Urinary bladder (tissue), 4 donors: ENCODE data around the gene VWCE. TPM values are rescaled to one million over a fixed set of nuclear protein-coding genes. Genes with fewer than 3 reads are reported as not detected.

Experiments used
- DNase-seq: peaks from one replicate; pipeline ENCODE4 v3.0.0-alpha.2; 2015; ENCODE audit errors: extremely low spot score
- H3K27ac ChIP-seq: one replicate; pipeline ENCODE4 v1.5.1; 2013; ENCODE audit warnings: low read depth, mild to moderate bottlenecking, moderate library complexity
- H3K36me3 ChIP-seq: one replicate; pipeline ENCODE4 v1.6.1; 2013; ENCODE audit warnings: mild to moderate bottlenecking, moderate library complexity; ENCODE audit not compliant: insufficient read depth
- H3K4me1 ChIP-seq: one replicate; pipeline ENCODE4 v1.6.1; 2013; ENCODE audit warnings: mild to moderate bottlenecking, moderate library complexity; ENCODE audit not compliant: insufficient read depth
- H3K4me3 ChIP-seq: one replicate; pipeline ENCODE4 v1.5.1; 2013; ENCODE audit warnings: low read depth, low read length
- WGBS: extraction: QIAGEN DNeasy Blood & Tissue Kit; methylation state at CpG from one replicate; pipeline ENCODE4 v1.1.7; 2013; 5-methylcytosine and 5-hydroxymethylcytosine counted together
- polyA plus RNA-seq: library from polyadenylated mRNA; stranded (reverse); fragments of 200-250 nt; gene quantifications from one replicate; pipeline ENCODE4 v1.2.3, GENCODE V29; 2013
- total RNA-seq: library from RNA; depleted of rRNA; stranded (reverse); fragments of >200 nt; gene quantifications from one replicate; pipeline ENCODE4 v1.2.3, GENCODE V29; 2014
- donor health status: healthy with polysubstance abuse.
- donor health status: healthy.

The VWCE gene
- total and polyA plus RNA-seq, 2 donors, result 0.63 to 0.67 TPM

DNA sequence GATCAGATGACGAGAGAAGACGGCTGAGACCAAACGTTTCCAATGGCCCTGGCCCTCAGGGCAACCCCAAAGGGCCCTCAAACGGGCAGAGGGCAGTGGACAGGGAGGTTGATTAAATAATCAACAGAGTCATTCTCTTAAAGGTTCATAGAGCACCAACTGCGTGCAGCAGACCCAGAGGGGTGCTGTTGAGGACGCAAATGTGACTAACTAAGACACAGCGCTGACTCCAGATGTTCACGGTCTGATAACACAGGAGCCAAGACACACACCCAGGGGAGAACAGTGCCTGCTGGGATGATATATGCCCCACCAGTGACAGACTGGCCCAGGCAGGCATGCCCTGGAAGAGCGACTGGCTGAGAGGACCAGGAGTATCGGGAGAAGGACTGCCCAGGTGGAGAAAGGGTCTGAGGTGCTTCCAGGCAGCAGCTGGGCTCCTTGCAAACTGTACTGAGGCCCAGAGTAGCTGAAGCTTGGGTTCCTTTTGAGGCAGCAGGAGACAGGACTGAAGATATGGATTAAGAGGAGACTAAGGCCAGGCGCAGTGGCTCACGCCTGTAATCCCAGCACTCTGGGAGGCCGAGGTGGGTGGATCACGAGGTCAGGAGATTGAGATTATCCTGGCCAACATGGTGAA, 7.7 kb downstream of the VWCE start:
- H3K36me3 ChIP-seq, result no peaks in the 10 kb centered on the region
- no peak overlapping the region for H3K4me3 ChIP-seq
- no peaks in the 10 kb centered on the region for H3K4me1 ChIP-seq
- WGBS, result 87% methylated on average over 14 of the region's 14 CpGs
- no peak overlapping the region for H3K27ac ChIP-seq
- no peak for DNase-seq

DNA sequence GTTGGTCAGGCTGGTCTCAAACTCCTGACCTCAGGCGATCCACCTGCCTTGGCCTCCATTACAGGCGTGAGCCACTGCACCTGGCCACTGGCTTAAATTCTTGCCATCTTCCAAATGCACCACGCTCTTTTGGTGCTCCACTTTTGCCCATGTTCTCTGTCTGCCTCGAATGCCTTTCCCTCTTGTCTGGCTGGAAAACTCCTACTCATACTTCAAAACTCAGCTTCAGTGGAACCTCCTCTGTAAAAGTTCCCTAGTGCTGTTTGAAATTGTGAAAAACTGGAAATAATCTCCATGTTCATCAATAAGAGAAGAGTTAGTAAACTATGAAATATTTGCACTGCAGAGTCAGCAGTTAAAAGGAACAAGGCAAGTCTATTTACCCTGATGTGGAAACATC, 11.5 kb downstream of the VWCE start:
- 96% methylated on average over 4 of the region's 4 CpGs for WGBS
- no peaks in the 10 kb centered on the region for H3K4me1 ChIP-seq
- DNase-seq, result no peak
- H3K36me3 ChIP-seq, result no peaks in the 10 kb centered on the region
- no peak overlapping the region for H3K27ac ChIP-seq
- H3K4me3 ChIP-seq, result no peak overlapping the region

DNA sequence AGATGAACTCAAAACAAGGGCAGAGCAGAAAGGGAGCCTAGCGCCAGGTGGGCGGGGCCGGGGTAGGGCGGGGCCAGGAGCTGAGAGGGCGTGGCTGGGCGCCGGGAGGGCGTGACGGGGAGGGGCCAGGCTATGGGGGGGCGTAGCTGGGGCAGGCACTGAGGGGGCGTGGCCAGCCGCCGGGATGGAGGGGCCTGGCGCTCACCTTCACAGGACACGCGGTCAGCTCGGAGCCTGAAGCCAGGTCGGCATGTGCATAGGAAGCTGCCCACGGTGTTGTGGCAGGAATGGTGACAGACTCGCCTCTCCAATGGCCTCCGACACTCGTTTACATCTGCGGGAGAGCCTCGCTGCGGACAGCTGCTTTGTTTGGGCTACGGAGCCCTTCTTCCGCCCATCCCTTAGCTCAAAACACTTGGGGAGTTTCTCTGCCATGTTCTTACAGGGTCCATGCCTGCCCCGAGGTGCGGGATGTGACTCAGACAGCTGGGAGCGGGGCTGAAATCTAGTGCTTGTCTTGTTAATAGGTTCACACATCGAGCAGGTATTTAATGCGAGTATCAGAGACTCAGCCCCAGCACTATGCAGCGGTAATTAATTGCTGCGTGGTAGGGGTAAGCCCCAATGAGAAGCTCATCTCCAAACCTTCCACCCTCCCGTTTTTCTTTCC, 13.4 kb downstream of the VWCE start:
- no peak for DNase-seq
- H3K4me3 ChIP-seq, result peak overlapping the region; percentile 2

DNA sequence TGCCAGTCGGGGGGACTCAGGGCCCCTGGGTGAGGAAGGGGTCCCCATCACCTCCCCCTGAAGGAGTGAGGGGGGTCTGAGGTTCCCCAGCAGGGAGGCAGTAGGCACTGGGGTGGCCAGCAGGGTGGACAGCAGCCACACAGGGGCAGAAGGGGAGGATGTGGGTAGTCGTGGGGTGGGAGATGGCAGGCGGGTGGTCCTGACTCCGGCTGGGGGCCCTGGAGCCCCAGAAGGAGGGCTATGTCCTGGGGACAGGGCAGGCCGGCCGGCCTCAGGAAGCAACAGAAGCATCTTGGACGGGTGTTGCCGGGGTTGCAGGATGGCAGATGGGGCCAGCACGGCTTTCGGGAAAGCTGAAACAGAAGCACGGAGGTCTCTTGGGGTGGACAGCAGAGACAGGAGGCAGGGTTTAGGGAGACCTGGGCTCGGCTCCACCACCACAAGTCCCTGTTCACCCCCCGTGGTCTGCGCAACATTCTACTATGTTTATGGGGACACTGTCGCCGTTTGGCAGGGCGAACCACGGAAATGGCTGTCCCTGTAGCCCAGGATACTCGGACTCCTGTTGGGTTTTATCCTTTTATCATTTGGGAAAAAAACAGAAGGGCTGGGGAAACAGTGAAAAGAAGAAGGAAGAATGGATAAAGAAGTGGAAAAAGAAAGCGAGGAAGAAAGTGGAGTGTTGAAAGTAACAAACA, 14.1 kb downstream of the VWCE start:
- H3K36me3 ChIP-seq, result no peaks in the 10 kb centered on the region
- WGBS, result 86% methylated on average over 20 of the region's 20 CpGs
- no peaks in the 10 kb centered on the region for H3K4me1 ChIP-seq
- H3K27ac ChIP-seq, result no peak overlapping the region
- H3K4me3 ChIP-seq, result no peak overlapping the region
- no peak for DNase-seq

More for the DNA sequence above, 13.4 kb downstream of the VWCE start:
- no peaks in the 10 kb centered on the region for H3K4me1 ChIP-seq
- H3K36me3 ChIP-seq, result no peaks in the 10 kb centered on the region
- no peak overlapping the region for H3K27ac ChIP-seq
- WGBS, result 44% methylated on average over 35 of the region's 35 CpGs

DNA sequence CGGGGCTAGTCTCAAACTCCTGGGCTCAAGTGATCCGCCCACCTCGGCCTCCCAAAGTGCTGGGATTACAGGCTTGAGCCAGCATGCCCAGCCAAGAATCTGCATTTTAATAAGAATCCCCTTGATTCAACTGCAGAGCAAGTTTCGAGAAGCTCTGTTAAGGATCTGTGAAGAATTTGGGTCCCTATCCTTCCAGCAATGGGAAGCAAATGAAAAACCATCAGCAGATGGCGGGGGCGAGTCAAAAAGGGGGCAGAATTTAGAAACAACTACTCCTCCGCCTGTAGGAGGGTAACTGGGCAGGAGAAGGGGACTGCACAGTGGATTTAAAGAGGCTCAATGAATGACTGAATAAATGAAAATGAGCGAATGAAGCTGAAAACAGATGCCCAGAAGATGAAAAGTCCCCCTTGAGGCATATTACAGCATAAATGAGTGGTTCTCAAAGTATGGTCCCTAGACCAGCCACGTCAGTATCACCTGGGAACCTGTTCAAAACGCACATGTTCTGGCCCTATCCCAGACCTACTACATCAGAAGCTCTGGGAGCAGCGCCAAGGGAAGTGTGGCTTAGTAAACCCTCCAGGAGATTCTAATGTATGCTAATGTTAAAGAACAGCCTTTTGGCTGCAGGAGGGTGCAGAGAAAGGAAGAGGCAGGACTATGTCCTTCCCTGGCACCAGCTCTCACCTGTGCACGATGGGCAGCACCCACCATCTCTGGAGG, 15.0 kb downstream of the VWCE start:
- no peak overlapping the region for H3K27ac ChIP-seq
- no peak overlapping the region for H3K4me3 ChIP-seq
- H3K4me1 ChIP-seq, result no peaks in the 10 kb centered on the region
- 86% methylated on average over 12 of the region's 12 CpGs for WGBS
- H3K36me3 ChIP-seq, result no peaks in the 10 kb centered on the region
- no peak for DNase-seq

DNA sequence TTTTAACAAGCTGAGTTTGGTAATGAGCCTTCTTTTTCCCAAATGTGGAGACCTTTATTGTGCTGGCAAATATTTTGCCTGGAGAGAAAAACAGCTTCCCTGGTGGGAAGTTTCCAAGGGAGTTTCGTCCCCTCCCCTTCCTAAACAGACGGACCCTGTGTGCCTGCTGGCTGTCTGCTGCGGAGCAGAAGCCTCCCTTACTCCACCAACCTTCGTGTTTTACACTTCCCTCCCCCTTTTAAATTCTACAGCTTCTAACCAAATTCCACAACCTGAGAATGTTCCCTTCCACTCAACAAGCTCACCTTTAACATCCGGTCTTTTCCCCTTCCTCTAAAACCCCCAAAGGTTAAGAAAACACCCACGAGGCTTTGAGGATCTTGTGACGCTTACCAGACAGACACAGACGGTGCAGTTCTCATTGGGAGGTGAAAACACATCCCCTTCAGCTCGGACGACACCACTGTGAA, 17.1 kb downstream of the VWCE start:
- H3K27ac ChIP-seq, result no peak overlapping the region
- no peak for DNase-seq
- H3K4me1 ChIP-seq, result no peaks in the 10 kb centered on the region
- WGBS, result 44% methylated on average over 10 of the region's 10 CpGs
- no peak overlapping the region for H3K4me3 ChIP-seq
- H3K36me3 ChIP-seq, result no peaks in the 10 kb centered on the region

DNA sequence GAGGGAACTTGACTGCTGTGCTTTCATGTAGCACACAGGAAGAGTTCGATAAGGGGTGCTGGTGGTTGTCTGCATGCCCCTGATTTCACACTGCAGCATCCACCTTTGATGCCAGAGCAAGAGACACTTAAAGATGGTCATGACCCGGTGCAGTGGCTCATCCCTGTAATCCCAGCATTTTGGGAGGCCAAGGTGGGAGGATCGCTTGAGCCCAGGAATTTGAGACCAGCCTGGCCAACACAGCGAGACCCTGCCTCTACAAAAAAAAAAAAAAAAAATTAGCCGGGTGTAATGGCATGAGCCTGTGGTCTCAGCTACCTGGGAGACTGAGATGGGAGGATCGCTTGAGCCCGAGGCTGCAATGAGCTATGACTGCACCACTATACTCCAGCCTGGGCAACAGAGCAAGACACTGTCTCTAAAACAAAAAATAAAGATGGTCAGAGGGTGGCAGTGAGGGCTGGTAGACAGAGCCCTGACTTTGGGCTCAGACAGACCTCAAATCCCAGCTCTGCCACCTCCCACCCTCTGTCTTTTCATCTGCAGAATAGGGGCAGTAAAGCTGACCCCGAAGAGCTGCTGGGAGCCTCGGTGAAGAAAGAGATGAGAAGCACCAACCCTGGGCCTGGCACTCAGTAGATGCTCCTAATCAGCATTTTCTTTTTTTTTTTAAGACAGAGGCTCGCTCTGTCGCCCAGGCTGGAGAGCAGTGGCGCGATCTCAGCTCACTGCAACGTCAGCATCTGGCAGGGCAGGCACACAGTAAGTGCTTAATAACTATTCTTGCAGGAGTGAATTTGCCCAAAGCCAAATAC, 17.7 kb downstream of the VWCE start:
- Histone ChIP-seq H3K4me3 (no peak overlapping the region), H3K36me3 (no peaks in the 10 kb centered on the region), H3K27ac (no peak overlapping the region), H3K4me1 (no peaks in the 10 kb centered on the region)
- DNase-seq, result no peak
- WGBS, result 77% methylated on average over 14 of the region's 14 CpGs

DNA sequence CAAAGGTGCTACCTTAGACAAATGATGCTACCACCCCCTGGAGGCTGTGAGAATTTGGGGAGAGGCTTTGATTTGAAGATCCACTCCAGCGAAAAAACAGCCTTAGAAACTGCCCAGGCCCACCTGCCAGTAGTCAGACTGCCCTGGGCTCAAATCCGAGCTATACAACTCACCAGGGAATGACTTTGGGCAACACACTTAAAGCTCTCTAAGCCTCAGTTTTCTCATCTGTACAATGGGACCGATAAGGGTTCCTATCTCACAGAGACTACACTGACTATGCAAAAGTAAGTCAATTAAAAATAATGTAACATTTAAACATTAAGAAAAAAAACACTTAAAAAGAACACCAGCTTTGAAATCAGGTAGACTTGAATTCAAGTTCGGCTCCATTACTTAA, 19.9 kb downstream of the VWCE start:
- Histone ChIP-seq H3K36me3 (no peaks in the 10 kb centered on the region), H3K4me3 (no peak overlapping the region), H3K4me1 (no peaks in the 10 kb centered on the region), H3K27ac (no peak overlapping the region)
- 94% methylated on average over 4 of the region's 4 CpGs for WGBS
- DNase-seq, result no peak

DNA sequence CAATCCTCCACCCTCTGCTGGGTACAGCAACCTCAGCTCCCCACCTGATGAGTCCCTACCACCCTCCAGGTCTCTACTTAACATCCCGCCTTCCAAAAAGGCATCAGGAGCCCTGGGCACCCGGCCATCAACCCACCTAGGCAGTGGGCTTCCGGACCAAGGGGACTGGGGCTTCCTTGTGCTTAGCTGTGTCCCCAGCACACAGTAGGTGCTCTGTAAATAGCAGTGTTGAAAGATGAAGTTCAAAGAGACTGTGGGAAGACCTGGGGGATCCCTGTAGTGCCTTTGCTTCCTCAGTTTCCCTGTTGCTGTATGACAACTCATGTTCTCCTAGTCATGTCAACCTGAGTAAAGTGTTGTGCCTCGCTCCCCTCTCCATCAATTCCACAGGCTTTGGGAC, 21.0 kb downstream of the VWCE start:
- no peaks in the 10 kb centered on the region for H3K36me3 ChIP-seq
- no peak overlapping the region for H3K4me3 ChIP-seq
- DNase-seq, result no peak
- no peak overlapping the region for H3K27ac ChIP-seq
- no peaks in the 10 kb centered on the region for H3K4me1 ChIP-seq
- WGBS, result 97% methylated on average over 4 of the region's 4 CpGs

DNA sequence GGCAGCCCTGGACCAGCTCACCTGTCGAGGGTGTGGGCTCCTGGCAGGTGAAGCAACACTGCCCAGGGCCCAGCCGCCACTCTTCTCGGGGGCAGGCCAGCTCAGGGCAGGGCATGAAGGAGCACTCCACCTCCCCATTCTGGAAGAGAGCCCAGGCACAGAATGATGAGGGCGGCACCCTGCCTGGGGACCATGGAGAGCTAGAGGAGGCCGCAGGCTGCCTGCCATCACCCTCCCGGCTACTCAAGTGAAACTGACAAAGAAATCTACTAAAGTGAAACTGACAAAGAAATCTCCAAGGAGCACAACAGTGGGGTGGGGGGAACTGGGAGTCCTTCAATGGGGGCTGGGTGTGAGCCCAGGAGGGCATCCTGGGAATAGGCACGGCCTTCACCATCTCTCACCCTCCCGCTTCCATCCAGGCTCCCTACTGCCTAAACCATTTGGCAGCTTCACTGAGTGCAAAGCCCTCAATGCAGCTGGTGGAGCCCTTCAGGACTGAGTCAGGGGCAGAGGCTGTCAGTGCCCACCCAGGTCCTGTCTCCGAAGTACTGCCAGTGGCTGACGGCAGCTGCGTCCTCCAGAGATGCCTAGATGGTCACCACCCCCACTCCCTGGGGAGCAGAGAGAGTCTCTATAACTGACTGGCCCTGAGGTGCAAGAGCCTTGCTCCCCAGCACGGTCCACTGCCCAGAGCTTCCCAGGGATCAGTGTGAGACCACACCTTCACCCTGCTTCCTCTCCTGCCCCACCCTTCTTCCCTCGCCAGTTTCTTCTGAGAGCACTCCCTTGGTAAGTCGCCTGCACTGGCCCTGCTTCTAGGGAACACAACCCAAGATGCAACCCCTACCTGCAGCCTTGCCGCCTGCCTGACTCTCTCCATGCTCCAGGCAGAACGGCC, 21.7 kb downstream of the VWCE start:
- H3K27ac ChIP-seq, result no peak overlapping the region
- H3K4me3 ChIP-seq, result no peak overlapping the region
- DNase-seq, result no peak
- H3K4me1 ChIP-seq, result no peaks in the 10 kb centered on the region
- no peaks in the 10 kb centered on the region for H3K36me3 ChIP-seq
- 82% methylated on average over 16 of the region's 16 CpGs for WGBS

DNA sequence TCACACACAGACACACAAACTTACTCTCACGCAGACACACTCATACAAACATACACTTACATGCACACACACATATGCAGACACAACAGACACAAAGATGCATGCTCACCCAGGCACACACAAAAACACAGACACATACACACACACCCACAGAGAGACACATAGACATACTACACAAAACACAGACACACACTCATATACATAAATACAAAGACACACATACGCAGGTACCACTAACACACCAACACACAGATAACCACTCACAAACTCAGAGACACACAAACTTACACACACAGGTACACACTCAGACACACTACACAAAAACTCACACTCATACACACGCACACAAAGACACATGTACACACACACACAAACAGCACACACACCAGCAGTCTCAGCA, 22.4 kb downstream of the VWCE start:
- Histone ChIP-seq H3K27ac (no peak overlapping the region), H3K4me1 (no peaks in the 10 kb centered on the region), H3K36me3 (no peaks in the 10 kb centered on the region), H3K4me3 (no peak overlapping the region)
- WGBS, result 98% methylated on average over 3 of the region's 3 CpGs
- DNase-seq, result no peak

DNA sequence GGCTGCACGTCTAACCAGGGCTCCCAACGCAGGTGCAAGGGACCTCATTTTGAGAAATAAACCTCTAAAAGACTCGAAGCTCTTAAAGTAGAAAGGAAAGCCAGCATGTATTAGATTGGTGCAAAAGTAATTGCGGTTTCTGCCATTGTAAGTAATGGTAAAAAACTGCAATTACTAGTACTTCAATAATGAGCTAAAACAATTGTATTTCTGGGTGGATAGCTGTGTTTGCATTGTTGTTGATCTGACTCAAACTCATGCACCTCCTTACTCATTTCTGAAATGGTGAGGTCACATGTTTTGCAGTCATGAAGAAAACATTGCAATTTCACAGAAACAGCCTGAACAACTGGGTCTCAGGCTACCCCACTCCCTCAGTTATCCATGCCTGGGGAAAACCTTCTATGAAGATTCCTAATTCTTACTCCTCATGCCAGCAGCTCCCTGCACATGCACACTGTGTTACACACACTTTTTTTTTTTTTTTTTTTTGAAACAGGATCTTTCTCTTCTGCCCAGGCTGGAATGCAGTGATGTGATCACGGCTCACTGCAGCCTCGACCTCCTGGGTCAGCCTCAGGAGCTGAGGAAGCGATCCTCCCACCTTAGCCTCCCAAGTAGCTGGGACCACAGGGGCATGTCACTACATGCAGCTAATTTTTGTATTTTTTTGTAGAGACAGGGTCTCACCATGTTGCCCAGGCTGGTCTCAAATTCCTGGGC, 24.6 kb downstream of the VWCE start:
- no peak overlapping the region for H3K4me3 ChIP-seq
- no peak for DNase-seq
- H3K4me1 ChIP-seq, result no peaks in the 10 kb centered on the region
- no peak overlapping the region for H3K27ac ChIP-seq
- WGBS, result 92% methylated on average over 7 of the region's 7 CpGs
- no peaks in the 10 kb centered on the region for H3K36me3 ChIP-seq
